Endothelial cell of umbilical vein (primary cell): ENCODE measurements around the gene PGRMC2. TPM values are rescaled to one million over a fixed set of nuclear protein-coding genes. Genes with fewer than 3 reads are reported as not detected.

Source experiments
- BruUV-seq: library from RNA; stranded (reverse); fragments of 400-500 nt; replicated peaks from 2 replicates; lab custom pipeline; 2021; lab: Mats Ljungman, UMichigan
- CTCF ChIA-PET: fragments of 300-600, 350-600 bp; sonication (Branson Sonifier 250); formaldehyde crosslinking; loops from one replicate; lab custom pipeline; 2021; ENCODE audit warnings: antibody characterized with exemption, inconsistent platforms; lab: Charles Lee
- POLR2A ChIA-PET: fragments of 300-600, 350-600 bp; sonication (Branson Sonifier 250); formaldehyde crosslinking; loops from one replicate; lab custom pipeline; 2021; ENCODE audit warnings: antibody characterized with exemption, inconsistent platforms; lab: Charles Lee
- DNase-seq: peaks from one replicate; pipeline ENCODE4 v3.0.0-alpha.2; 2011; ENCODE audit warnings: low read depth, low spot score
- FAIRE-seq: peaks from 2 replicates; lab custom pipeline; 2011; peaks lifted over from hg19 to GRCh38; lab: Jason Lieb, UNC
- H2AFZ ChIP-seq: 2 replicates; pipeline ENCODE4 v1.6.0; 2012; ENCODE audit warnings: low read depth, low read length, control low read depth, inconsistent platforms
- H3K27ac ChIP-seq: 2 replicates; pipeline ENCODE4 v1.5.1; 2011; ENCODE audit warnings: low read depth, mild to moderate bottlenecking, control low read depth, low read length, moderate library complexity; ENCODE audit not compliant: insufficient read depth
- H3K27me3 ChIP-seq, 2 experiments: 2 replicates each; pipeline versions ENCODE4 v1.6.0 to v1.6.1; 2011; ENCODE audit warnings: low read length in 2 of 2, mixed read lengths in 1 of 2; ENCODE audit not compliant: control insufficient read depth in 2 of 2, insufficient read depth in 2 of 2
- H3K36me3 ChIP-seq, 2 experiments: 2 replicates in 1 of 2; 3 replicates in 1 of 2; pipeline ENCODE4 v1.5.1; 2011; ENCODE audit warnings: low read length in 2 of 2, mild to moderate bottlenecking in 1 of 2, moderate library complexity in 1 of 2; ENCODE audit not compliant: control insufficient read depth in 2 of 2, insufficient read depth in 2 of 2; ENCODE audit errors: extremely low read depth in 1 of 2
- H3K4me1 ChIP-seq: 3 replicates; pipeline ENCODE4 v1.5.1; 2011; ENCODE audit warnings: mild to moderate bottlenecking, low read length; ENCODE audit not compliant: control insufficient read depth, insufficient read depth; ENCODE audit errors: extremely low read depth
- H3K4me2 ChIP-seq: 2 replicates; pipeline ENCODE4 v1.6.1; 2011; ENCODE audit warnings: low read length, control low read depth, mixed read lengths; ENCODE audit not compliant: insufficient read depth
- H3K4me3 ChIP-seq, 3 experiments: fragments of 200-600 bp in 1 of 3; sonication (generic), shearing (Covaris generic) in 1 of 3; replicated peaks in 1 of 3; 2 replicates each; pipeline ENCODE4 v1.5.1; 2011 to 2016; ENCODE audit warnings: control low read depth in 3 of 3, low read length in 3 of 3, mild to moderate bottlenecking in 2 of 3, inconsistent platforms in 1 of 3, low read depth in 1 of 3, moderate library complexity in 1 of 3; ENCODE audit not compliant: insufficient read depth in 1 of 3
- H3K79me2 ChIP-seq: 2 replicates; pipeline ENCODE4 v1.6.0; 2012; ENCODE audit warnings: low read length, inconsistent platforms; ENCODE audit not compliant: control insufficient read depth, insufficient read depth
- H3K9ac ChIP-seq: replicated peaks from 2 replicates; pipeline ENCODE3; 2011; ENCODE audit warnings: low read length, control low read depth; ENCODE audit not compliant: insufficient read depth; ENCODE audit errors: extremely low read depth
- H3K9me1 ChIP-seq: replicated peaks from 3 replicates; pipeline ENCODE4 v1.6.0; 2011; ENCODE audit warnings: mild to moderate bottlenecking, low read length; ENCODE audit not compliant: control insufficient read depth, insufficient read depth; ENCODE audit errors: extremely low read depth
- H3K9me3 ChIP-seq: replicated peaks from 2 replicates; pipeline ENCODE4 v1.5.1; 2012; ENCODE audit warnings: low read length, inconsistent platforms; ENCODE audit not compliant: control insufficient read depth, insufficient read depth
- H4K20me1 ChIP-seq: replicated peaks from 2 replicates; pipeline ENCODE3; 2011; ENCODE audit warnings: mild to moderate bottlenecking, low read length; ENCODE audit not compliant: control insufficient read depth, insufficient read depth; ENCODE audit errors: extremely low read depth
- CTCF ChIP-seq, 2 donors: IDR thresholded peaks; 1 replicate in 1 of 2; 2 replicates in 1 of 2; pipeline ENCODE4 v1.5.1; 2011; ENCODE audit warnings: low read length in 2 of 2, mild to moderate bottlenecking in 2 of 2, moderate library complexity in 2 of 2, control low read depth in 1 of 2, inconsistent platforms in 1 of 2, low read depth in 1 of 2; ENCODE audit not compliant: insufficient read depth in 1 of 2; ENCODE audit errors: extremely low read depth in 1 of 2
- EZH2 ChIP-seq: IDR thresholded peaks from 2 replicates; pipeline ENCODE4 v1.6.1; 2012; ENCODE audit warnings: borderline replicate concordance, low read depth, mild to moderate bottlenecking, moderate library complexity, low read length, inconsistent platforms; ENCODE audit not compliant: severe bottlenecking
- FOS ChIP-seq: IDR thresholded peaks from 2 replicates; pipeline ENCODE4 v1.6.1; 2011; ENCODE audit warnings: mild to moderate bottlenecking, low read length, moderate library complexity, borderline replicate concordance; ENCODE audit not compliant: insufficient read depth
- GATA2 ChIP-seq: IDR thresholded peaks from 2 replicates; pipeline ENCODE4 v1.7.0; 2011; ENCODE audit warnings: low read depth, mild to moderate bottlenecking, moderate library complexity, mixed read lengths, low read length; ENCODE audit not compliant: insufficient read length, insufficient read depth
- JUN ChIP-seq: IDR thresholded peaks from 2 replicates; pipeline ENCODE4 v1.6.1; 2011; ENCODE audit warnings: borderline replicate concordance, low read depth; ENCODE audit not compliant: insufficient read length, insufficient read depth
- MAX ChIP-seq: IDR thresholded peaks from 2 replicates; pipeline ENCODE4 v1.6.1; 2011; ENCODE audit not compliant: insufficient read depth, insufficient read length
- MYC ChIP-seq: IDR thresholded peaks from one replicate; pipeline ENCODE4 v1.6.1; 2011; ENCODE audit warnings: mild to moderate bottlenecking, low read depth, low read length
- POLR2A ChIP-seq: IDR thresholded peaks from 2 replicates; pipeline ENCODE4 v1.6.1; 2012; ENCODE audit warnings: low read depth, mild to moderate bottlenecking, control low read depth, low read length
- POLR2AphosphoS5 ChIP-seq: IDR thresholded peaks from 2 replicates; pipeline ENCODE4 v1.6.1; 2012; ENCODE audit warnings: low read depth, mild to moderate bottlenecking, control low read depth, low read length, moderate library complexity; ENCODE audit not compliant: insufficient read depth
- dilution Hi-C: fragments of 300-500 bp; cut with MboI; formaldehyde crosslinking; loops from one replicate; pipeline ENCODE4 v1.15.0; 2019; ENCODE audit warnings: low sequenced_read_pairs; ENCODE audit not compliant: extremely low pct_ligation_motif_present
- intact Hi-C: fragments of 100-400 bp; cut with micrococcal nuclease; formaldehyde crosslinking; loops from one replicate; pipeline ENCODE4 v1.10.0; 2022
- polyA plus RNA-seq, 4 experiments: library from polyadenylated mRNA; depleted of rRNA in 3 of 4; stranded (reverse) in 3 of 4; unstranded in 1 of 4; fragments of >200 nt; gene quantifications; 2 replicates each; pipeline versions ENCODE4 v1.2.1 to v1.2.3, GENCODE V29; 2011 to 2012; ENCODE audit warnings: missing spikeins in 1 of 4
- total RNA-seq: library from RNA; stranded (reverse); gene quantifications from 2 replicates; pipeline ENCODE4 v1.2.3, GENCODE V29; 2021

PGRMC2 gene
- total and polyA plus RNA-seq, 2 donors (not counting 3 experiments of a cell fraction or from before 2014, with no cell fraction given) = 10.1 to 63.4 TPM

GRCh38 chr4:128228845-128229795 lies 58.5 kb downstream of the PGRMC2 start:
- no TSS peak for BruUV-seq
- FAIRE-seq (no peak), DNase-seq (no peak)
- no peak overlapping the region for H2AFZ ChIP-seq
- H3K9me1 ChIP-seq = no peaks in the 10 kb centered on the region
- no peaks in the 10 kb centered on the region for H3K79me2 ChIP-seq
- ChIA-PET CTCF (interaction anchor here (1.5 kb wide), 1 partner anchor 160 kb away, joined by 5 read pairs; no protein-coding TSS in a partner anchor), POLR2A (no interaction called here)
- TF ChIP-seq FOS = no peak
- TF ChIP-seq JUN = no peak
- H3K4me2 ChIP-seq = no peak overlapping the region
- H3K4me1 ChIP-seq = no peaks in the 10 kb centered on the region
- intact Hi-C loops (loop anchor here (10.0 kb wide), 1 partner anchor 264 kb away; the partner anchor contains the start of genes ABHD18 and MFSD8), dilution Hi-C loops (no loop called here)
- H4K20me1 ChIP-seq = no peaks in the 10 kb centered on the region
- H3K27ac ChIP-seq = no peak overlapping the region
- H3K9me3 ChIP-seq = no peaks in the 10 kb centered on the region
- H3K4me3 ChIP-seq = no peak overlapping the region
- H3K27me3 ChIP-seq = no peaks in the 10 kb centered on the region
- H3K9ac ChIP-seq = no peak overlapping the region
- H3K36me3 ChIP-seq = no peaks in the 10 kb centered on the region

- TF ChIP-seq POLR2A = no peak
- TF ChIP-seq POLR2AphosphoS5 = no peak
- TF ChIP-seq MAX = no peak
- TF ChIP-seq MYC = no peak
- TF ChIP-seq CTCF (IDR thresholded peaks at IDR 0.05; ENCODE audit: extremely low read depth in 1 of 2, insufficient read depth in 1 of 2, low read depth in 1 of 2, low read length in 2 of 2) = no peak
- TF ChIP-seq JUN = no peak
- no peak for TF ChIP-seq EZH2
- no peak for TF ChIP-seq GATA2
- TF ChIP-seq FOS = no peak
- dilution Hi-C loops (no loop called here), intact Hi-C loops (loop anchor here (10.0 kb wide), 1 partner anchor 263 kb away; the partner anchor contains the start of genes ABHD18 and MFSD8)
- Histone ChIP-seq H3K36me3 (no peaks in the 10 kb centered on the region), H3K79me2 (no peaks in the 10 kb centered on the region), H3K27ac (no peak overlapping the region), H3K4me2 (no peak overlapping the region), H3K27me3 (no peaks in the 10 kb centered on the region), H3K9ac (no peak overlapping the region), H4K20me1 (no peaks in the 10 kb centered on the region), H3K9me3 (no peaks in the 10 kb centered on the region), H3K4me1 (no peaks in the 10 kb centered on the region), H3K4me3 (no peak overlapping the region), H3K9me1 (no peaks in the 10 kb centered on the region), H2AFZ (no peak overlapping the region)
- no peak for DNase-seq
- ChIA-PET POLR2A (no interaction called here), CTCF (interaction anchor here (0.9 to 1.5 kb wide), 2 partner anchors 152 to 159 kb away, joined by 3 to 5 read pairs; no protein-coding TSS in a partner anchor)
- no TSS peak for BruUV-seq
- no peak for FAIRE-seq
These were observed 59.5 kb downstream of the PGRMC2 start for GRCh38 chr4:128227991-128228571.
